ENCODE results near the gene GUK1.
A peak's percentile ranks its signal among the peaks of the same experiment; 100 is the strongest.

The GUK1 gene, protein sequence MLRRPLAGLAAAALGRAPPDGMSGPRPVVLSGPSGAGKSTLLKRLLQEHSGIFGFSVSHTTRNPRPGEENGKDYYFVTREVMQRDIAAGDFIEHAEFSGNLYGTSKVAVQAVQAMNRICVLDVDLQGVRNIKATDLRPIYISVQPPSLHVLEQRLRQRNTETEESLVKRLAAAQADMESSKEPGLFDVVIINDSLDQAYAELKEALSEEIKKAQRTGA
- total RNA-seq: 139 to 205 reads per million in 2 donors

DNA sequence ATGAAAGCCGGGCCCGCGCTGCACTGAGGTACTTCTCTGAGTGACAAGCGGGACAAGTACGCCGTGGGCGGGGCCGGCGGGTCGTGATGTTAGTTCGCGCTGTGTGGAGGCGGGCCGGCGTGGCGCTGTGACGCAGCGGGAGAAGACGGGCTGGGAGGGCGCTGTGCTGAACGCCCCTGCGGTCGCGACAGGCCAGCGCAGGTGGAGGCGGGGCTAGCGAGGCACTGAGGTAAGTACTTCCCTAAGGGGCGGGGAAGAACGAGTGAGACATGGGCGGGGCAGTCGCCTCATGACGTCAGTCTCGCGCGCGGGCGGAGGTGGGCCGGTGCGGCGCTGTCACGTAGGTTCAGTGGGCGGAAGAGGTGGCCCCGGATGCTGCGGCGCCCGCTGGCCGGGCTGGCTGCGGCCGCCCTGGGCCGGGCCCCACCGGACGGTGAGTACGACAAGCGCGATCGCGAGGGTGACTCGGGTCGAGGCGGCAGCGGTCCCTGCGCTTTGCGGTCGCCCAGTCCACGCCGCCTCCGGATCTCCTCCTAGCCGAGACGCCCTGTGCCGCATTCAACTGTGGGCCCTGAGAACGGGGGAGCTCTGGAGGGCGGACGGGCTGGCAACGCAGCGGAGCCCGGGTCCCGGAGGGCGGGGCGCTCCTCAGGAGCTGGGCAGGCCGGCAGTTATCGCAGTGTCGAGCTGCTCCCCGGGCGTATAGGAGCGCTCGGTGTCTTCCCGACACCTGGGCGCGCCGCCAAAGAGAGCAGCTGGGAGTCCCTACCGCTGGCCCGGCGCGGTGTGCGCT lies at the start of gene GUK1:
GUK1 (plus strand) TSS at position 349 of the 793 bp plus-strand sequence; CDS start at position 373, 24 bp downstream.
- peak; percentile 99 for DNase-seq

- no peak for DNase-seq
Observed at GRCh38 chr1:228090613-228091081, 49.4 kb upstream of the GUK1 start.

- no peak for DNase-seq
Observed at GRCh38 chr1:228091084-228091483, 49.0 kb upstream of the GUK1 start.

- no peak for DNase-seq
Observed at GRCh38 chr1:228092342-228093049, 47.6 kb upstream of the GUK1 start.

GRCh38 chr1:228093050-228093906 lies 46.8 kb upstream of the GUK1 start:
- no peak for DNase-seq

DNA sequence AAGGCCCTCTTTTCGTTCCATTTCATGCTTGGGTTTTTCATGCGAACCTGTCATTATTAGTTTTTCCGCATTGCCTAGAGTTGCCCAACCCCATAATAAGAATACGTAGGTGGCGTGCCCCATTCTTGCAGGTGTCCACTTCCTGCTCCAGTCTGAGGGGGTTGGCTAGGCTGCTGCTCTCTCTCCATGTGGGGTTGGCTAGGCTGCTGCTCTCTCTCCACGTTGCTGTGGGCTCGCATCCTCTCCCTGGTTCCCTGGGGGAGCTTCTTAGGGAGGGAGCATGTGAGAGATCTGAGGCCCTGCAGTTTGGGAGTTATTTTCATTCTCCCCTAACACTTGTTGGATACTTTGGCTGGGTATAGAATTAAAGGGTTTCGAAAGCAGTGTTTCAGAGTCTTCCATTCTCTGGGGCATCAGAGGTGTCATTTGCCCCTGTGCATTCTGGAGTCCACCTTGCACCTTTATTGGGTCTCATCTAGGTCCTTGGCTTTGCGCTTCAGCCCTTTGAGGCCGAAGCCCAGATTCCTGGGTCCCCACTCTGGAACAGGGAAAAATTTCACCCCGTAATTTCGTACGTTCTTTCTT lies 45.6 kb upstream of the GUK1 start:
- no peak for DNase-seq

DNA sequence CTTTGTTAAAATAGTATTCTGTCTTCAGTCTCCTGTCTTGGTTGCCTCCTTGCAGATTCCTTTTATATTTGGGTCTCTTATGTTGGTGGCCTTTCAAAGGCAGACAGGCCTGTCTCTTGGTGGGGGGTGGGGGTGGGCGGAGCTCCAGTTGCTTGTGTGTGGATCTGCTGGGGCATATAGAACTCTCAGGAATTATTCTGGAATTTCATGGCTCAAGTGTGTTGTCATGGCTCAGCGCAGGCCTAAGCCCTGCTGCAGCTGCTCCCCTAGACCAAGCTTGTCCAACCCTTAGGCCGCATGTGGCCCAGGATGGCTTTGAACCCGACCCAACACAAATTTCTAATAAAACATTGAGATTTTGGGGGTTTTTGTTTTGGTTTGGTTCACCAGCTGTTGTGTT lies 44.9 kb upstream of the GUK1 start:
- no peak for DNase-seq

GRCh38 chr1:228095938-228096337 lies 44.1 kb upstream of the GUK1 start:
- DNase-seq: no peak

DNA sequence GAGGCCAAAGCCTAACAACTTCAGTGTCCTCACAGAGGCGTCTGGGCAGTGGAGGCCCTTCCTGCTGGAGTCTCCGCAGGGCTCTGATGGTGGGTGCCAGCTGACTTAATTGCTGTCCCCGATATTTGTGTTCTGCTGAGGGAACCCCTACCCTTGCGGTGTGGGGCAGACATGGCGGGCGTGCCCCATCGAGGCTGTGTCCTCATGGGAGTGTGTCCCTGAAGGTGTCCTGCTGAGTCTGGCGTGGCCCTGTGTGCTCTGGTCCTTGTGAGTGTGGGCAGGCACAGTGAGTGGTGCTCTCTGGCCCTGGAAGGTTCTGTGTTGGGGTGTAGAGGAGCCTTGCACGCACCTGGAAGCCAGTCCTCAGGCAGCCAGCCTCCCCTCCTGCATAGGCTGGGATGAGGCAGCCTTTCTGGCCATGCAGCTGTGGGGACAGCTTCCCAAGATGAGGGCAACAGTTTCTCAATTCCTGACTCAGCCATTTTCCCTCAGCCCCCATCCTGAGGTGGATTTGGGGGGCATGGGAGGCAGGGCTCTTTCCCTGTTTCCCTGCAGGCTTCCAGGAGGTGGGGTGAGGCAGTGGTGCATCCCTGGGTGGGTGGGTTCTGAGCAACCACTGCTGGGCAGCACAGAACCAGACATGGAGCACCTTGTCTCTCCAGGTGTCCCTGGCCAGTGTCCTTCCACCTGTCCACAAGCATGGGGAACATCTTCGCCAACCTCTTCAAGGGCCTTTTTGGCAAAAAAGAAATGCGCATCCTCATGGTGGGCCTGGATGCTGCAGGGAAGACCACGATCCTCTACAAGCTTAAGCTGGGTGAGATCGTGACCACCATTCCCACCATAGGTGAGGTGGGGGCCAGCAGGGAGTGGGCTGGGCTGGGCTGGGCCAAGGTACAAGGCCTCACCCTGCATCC lies 43.4 kb upstream of the GUK1 start:
- no peak for DNase-seq

GRCh38 chr1:228097333-228098081 lies 42.6 kb upstream of the GUK1 start:
- no peak for DNase-seq

DNA sequence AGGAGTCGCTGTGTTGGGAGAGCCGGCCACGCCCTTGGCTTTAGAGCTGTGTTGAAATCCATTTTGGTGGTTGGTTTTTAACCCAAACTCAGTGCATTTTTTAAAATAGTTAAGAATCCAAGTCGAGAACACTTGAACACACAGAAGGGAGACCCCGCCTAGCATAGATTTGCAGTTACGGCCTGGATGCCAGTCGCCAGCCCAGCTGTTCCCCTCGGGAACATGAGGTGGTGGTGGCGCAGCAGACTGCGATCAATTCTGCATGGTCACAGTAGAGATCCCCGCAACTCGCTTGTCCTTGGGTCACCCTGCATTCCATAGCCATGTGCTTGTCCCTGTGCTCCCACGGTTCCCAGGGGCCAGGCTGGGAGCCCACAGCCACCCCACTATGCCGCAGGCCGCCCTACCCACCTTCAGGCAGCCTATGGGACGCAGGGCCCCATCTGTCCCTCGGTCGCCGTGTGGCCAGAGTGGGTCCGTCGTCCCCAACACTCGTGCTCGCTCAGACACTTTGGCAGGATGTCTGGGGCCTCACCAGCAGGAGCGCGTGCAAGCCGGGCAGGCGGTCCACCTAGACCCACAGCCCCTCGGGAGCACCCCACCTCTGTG lies 41.7 kb upstream of the GUK1 start:
- no peak for DNase-seq

GRCh38 chr1:228099331-228099732 lies 40.7 kb upstream of the GUK1 start:
- DNase-seq: no peak

DNA sequence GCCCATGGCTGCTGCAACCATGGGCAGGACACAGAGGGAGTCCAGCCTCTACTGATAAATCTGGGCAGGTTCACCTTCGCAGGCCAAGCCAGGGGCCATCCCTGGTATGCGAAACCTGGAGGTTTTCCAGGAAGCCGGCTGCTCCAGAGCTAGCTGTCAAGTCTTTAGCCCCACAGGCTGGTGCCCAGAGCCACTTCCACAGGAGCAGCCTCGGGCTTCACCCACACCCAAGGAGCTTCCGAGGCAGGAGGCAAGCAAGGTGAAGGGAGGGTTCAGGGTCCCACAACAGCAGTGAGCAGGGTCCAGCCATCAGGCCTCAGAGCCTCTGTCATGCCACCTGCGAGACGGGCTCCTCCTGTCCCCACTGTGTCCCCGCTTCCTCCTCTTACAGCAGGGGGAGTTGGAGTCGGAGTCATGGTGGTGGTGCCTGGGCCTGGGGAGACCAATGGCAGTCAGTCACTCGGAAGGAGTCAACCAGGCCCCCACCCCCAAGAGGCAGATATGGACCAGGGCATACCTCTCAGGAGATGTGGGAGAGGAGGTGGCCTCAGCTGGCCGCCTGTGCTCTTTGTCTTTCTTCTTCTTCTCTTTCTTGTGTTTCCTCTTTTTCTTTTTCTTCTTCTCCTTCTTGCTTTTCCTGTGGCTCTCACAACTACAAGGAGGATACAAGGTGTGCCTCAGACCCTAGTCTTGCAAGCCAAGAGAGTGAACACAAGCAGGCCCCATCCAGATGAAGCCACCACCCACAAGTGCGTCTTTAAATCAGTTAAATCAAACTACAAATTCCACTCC lies 39.1 kb upstream of the GUK1 start:
- DNase-seq: no peak

DNA sequence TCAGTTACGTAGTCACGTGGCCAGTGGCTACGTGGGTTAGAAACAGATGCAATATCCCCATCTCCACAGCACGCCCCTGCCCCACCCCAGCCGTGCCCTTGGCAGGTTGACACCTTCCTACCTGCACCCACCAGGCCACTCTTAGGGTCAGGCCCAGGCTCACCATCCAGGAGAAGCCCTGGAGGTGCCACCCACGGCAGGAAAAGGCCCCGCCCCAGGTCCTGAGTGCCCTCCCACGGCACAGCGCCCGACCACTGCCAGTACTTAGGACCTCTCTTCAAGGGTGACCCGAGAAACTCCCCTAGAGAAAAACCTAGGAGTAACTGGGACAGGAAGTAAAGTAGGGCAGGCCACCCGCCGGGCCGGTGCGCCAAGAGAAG lies 38.5 kb upstream of the GUK1 start:
- no peak for DNase-seq

GRCh38 chr1:228101994-228102790 lies 37.9 kb upstream of the GUK1 start:
- peak; percentile 61 for DNase-seq

GRCh38 chr1:228102791-228103620 lies 37.1 kb upstream of the GUK1 start, which contains the start of gene C1orf35:
Gene C1orf35, minus strand, starts transcription at chr1:228103325. Its CDS starts 98 bp downstream, at chr1:228103227.
- DNase-seq: peak; percentile 94

Measured in T-helper 9 cell (primary cell).